ENCODE measurements around the gene PDE4D.

The PDE4D gene

DNA sequence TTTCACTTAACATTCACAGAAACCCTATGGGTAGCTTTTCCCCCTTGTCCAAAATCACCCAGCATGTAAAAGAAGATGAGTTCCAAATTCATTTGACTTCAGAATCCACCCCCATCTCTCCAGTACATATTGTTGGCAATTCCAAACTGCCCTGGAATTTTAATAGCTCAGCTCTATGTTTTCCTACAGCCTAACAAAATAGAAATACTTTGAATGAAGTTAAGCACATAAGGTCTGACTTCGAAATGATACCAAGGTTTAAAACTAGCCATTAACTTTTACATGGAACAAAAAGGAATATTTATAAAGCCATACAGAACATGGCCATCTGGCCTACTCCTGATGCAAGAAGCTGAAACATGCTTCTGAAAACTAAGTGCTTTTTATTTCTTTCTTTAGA lies 634.3 kb downstream of the PDE4D start:
- DNase-seq (ENCODE audit: low read depth, low spot score), result no peak

GRCh38 chr5:59257488-59258400 lies 635.8 kb downstream of the PDE4D start:
- DNase-seq (ENCODE audit: low read depth, low spot score), result no peak

DNA sequence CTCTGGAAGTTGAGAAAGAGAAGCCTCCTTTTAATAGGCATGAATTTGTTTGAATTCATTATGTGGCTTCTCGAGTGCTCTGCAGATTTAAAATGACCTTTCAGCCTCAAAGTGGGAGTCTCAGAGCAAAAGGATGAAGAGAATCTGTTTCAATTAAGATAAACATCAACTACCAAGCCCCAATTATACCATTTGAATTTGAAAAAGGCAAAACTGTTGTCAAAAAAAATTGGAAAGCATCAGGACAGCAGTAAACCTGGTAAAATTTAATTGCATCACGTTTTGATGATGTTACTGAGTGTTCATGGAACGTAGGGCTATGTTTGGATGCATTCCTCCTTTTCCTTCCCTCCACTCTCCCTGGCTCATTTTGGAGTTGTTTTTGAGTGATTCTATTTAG lies 637.2 kb downstream of the PDE4D start:
- no peak for DNase-seq (ENCODE audit: low read depth, low spot score)

- DNase-seq (ENCODE audit: low read depth, low spot score), result no peak
Observed at GRCh38 chr5:59254055-59254687, 639.4 kb downstream of the PDE4D start.

DNA sequence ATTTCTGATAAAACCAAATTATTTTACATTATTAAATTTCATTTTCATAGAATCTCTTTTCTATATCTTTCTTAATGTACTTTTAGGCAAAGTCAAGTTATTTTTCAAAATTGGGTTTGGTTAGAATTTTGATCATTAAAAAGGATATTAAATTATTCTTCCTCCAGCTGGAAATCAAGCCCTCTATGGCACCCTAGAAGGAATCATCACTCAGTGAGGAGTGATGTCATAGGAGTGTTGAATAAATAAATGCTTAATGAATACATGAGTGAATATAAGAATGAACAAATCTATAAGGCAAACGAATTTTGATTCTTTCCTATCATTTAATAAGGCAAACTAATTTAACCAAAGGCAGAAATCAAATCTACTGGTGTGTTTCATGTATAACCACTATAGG lies 639.9 kb downstream of the PDE4D start:
- no peak for DNase-seq (ENCODE audit: low read depth, low spot score)

DNA sequence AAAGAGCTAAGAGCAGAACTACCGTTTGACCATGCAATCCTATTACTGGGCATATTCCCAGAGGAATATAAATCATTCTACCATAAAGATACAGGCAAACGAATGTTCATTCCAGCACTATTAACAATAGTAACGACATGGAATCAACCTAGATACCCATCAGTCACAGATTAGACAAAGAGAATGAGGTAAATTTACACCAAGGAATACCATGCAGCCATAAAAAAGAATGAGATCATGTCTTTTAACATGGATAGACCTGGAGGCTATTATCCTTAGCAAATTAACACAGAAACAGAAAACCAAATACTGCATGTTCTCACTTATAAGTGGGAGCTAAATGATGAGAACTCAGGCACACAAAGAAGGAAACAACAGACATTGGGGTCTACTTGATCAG lies 641.9 kb downstream of the PDE4D start:
- no peak for DNase-seq (ENCODE audit: low read depth, low spot score)

GRCh38 chr5:59249726-59250125 lies 643.8 kb downstream of the PDE4D start:
- DNase-seq (ENCODE audit: low read depth, low spot score), result no peak

DNA sequence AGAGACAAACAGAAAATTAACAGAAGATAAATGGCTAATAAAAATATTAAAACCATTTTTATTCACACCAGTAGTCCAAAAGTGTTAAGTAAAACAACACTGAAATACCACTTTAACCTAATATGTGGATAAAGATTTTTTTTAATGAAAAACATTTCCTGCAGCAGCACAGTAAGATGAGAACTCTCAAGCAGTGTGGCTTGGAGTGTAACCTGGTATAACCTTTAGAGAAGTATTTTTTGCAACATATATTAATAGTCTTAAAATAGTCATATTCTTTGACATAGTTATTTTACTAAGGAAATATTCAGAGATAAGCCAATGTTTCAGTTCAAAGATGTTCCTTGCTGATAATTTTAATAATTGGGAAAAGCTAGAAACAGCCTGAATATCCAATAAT lies 644.4 kb downstream of the PDE4D start:
- DNase-seq (ENCODE audit: low read depth, low spot score), result no peak

DNA sequence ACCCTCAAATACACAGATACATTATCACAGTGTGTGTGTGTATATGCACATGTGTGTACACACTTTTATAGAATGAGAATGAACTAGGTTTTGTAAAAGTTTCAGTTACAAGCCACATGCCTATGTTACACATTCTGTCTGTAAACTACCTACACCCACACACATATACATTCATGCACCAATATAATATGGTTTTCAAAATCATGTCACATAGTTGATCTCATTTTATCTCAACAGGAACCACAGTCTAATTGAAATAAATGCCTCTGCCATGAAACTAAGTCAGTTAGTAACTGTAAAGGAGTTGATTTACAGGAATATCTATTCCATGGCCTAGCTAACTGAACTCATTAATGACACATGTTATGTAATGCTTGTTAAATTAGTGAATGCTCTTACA lies 646.6 kb downstream of the PDE4D start:
- DNase-seq (ENCODE audit: low read depth, low spot score), result no peak

- no peak for DNase-seq (ENCODE audit: low read depth, low spot score)
Observed at GRCh38 chr5:59246145-59246869, 647.2 kb downstream of the PDE4D start.

GRCh38 chr5:59245198-59245597 lies 648.3 kb downstream of the PDE4D start:
- no peak for DNase-seq (ENCODE audit: low read depth, low spot score)

DNA sequence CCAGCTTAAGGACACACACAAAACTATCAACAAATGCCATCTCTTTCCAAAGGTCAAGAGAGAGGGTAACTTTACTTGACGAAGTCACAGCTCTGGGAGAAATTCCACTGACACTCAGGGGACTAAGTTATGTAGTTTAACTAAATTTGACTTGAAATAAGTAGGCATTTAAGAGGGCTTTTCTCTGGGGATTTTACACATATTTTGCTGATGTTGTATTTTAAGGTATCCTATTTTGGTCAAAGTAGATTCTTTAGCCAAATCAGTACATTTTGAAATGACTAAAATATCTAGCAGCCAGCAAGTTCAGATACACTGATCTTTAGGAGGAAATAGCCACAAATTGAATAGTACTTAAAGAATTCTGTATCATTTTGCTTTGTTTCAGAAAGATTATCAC lies 652.0 kb downstream of the PDE4D start:
- DNase-seq (ENCODE audit: low read depth, low spot score), result no peak

GRCh38 chr5:59241119-59241518 lies 652.4 kb downstream of the PDE4D start:
- no peak for DNase-seq (ENCODE audit: low read depth, low spot score)

GRCh38 chr5:59238126-59238902 lies 655.2 kb downstream of the PDE4D start:
- DNase-seq (ENCODE audit: low read depth, low spot score), result no peak

GRCh38 chr5:59236986-59237385 lies 656.5 kb downstream of the PDE4D start:
- no peak for DNase-seq (ENCODE audit: low read depth, low spot score)

GRCh38 chr5:59236448-59236847 lies 657.1 kb downstream of the PDE4D start:
- no peak for DNase-seq (ENCODE audit: low read depth, low spot score)

GRCh38 chr5:59234236-59234635 lies 659.3 kb downstream of the PDE4D start:
- no peak for DNase-seq (ENCODE audit: low read depth, low spot score)

GRCh38 chr5:59231221-59231931 lies 662.1 kb downstream of the PDE4D start:
- no peak for DNase-seq (ENCODE audit: low read depth, low spot score)

- no peak for DNase-seq (ENCODE audit: low read depth, low spot score)
Observed at GRCh38 chr5:59222687-59223511, 670.6 kb downstream of the PDE4D start.

DNA sequence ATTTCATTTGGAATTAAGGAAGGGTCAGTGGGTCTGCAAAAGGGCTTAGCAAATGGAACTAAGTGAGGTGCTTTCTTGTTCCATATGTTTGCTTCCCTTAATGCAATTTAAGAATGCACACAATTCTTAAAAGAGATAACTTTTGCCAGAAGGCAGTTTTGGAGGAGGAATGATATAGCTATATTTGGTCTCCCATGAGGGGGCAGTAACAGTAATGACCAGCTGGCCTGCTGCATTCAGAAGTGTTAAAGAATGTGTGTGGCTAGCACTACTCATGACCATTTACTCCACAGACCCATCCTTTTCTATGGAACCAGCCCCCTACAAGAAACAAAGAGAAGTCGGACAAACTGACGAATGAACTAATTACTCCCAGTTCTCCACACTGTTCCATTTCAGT lies 671.8 kb downstream of the PDE4D start:
- no peak for DNase-seq (ENCODE audit: low read depth, low spot score)
